Mammary epithelial cell (primary cell): ENCODE measurements around the gene CTSE.

Source experiments
- CTCF ChIP-seq, 2 donors: IDR thresholded peaks in 1 of 2; conservative IDR thresholded peaks in 1 of 2; 2 replicates each; pipeline ENCODE4 v1.5.1; 2011 to 2012; ENCODE audit warnings: inconsistent platforms in 2 of 2, low read length in 2 of 2, mild to moderate bottlenecking in 2 of 2, control low read depth in 1 of 2, low read depth in 1 of 2; ENCODE audit not compliant: insufficient read depth in 1 of 2; ENCODE audit errors: extremely low read depth in 1 of 2
- EZH2 ChIP-seq: IDR thresholded peaks from 2 replicates; pipeline ENCODE4 v1.6.1; 2012; ENCODE audit warnings: low read length, inconsistent platforms, borderline replicate concordance

- TF ChIP-seq CTCF (conservative IDR thresholded peaks at IDR 0.05 in 1 of 2, IDR thresholded peaks at IDR 0.05 in 1 of 2; ENCODE audit: extremely low read depth in 1 of 2, insufficient read depth in 1 of 2, low read depth in 1 of 2, low read length in 2 of 2) = no peak
- TF ChIP-seq EZH2 = no peak
Measured at GRCh38 chr1:206060844-206061243, 37.1 kb upstream of the CTSE start.
